ENCODE measurements around the gene LGALS7.

- TF ChIP-seq CTCF (IDR thresholded peaks at IDR 0.05; ENCODE audit: control extremely low read depth in 1 of 3, insufficient read depth in 1 of 3, low read depth in 1 of 3, low read length in 3 of 3) (no peak), TAF1 (IDR thresholded peaks at IDR 0.05; ENCODE audit: low read depth, low read length) (no peak), CBX5 (IDR thresholded peaks at IDR 0.05; ENCODE audit: low read depth, low read length) (no peak), NRF1 (IDR thresholded peaks at IDR 0.05; ENCODE audit: low read depth, low read length) (no peak), POLR2AphosphoS5 (IDR thresholded peaks at IDR 0.05; ENCODE audit: low read depth, low read length) (no peak), MAFK (IDR thresholded peaks at IDR 0.05; ENCODE audit: low read depth, low read length) (no peak), USF2 (IDR thresholded peaks at IDR 0.05; ENCODE audit: low read length) (no peak)
Measured at GRCh38 chr19:38800577-38801347, 27.4 kb upstream of the LGALS7 start.

Data from H1 (cell line).